Measurements from ENCODE around the gene NDC80. TPM values are rescaled to one million over a fixed set of nuclear protein-coding genes. Genes with fewer than 3 reads are reported as not detected.
A peak's percentile ranks its signal among the peaks of the same experiment; 100 is the strongest.

NDC80 gene
- polyA plus RNA-seq, 3 donors = 0.07 TPM; not detected in 2

- peak overlapping the region; percentile 87 to 98 (median 97) for H3K27ac Mint-ChIP-seq
- no peaks in the 10 kb centered on the region for H3K36me3 ChIP-seq (replicated peaks in 1 of 2; ENCODE audit: control insufficient read depth in 1 of 2, insufficient read depth in 2 of 2, low read length in 2 of 2)
- peaks cover 56 to 66% of the 10 kb centered on the region in 2 donors for H3K4me1 ChIP-seq (ENCODE audit: control insufficient read depth in 1 of 2, insufficient read depth in 2 of 2, low read length in 2 of 2)
- H3K79me2 ChIP-seq (ENCODE audit: insufficient read depth, low read length) = peaks cover 42% of the 10 kb centered on the region
- peaks cover 28% of the 10 kb centered on the region for H4K20me1 ChIP-seq (ENCODE audit: insufficient read depth, low read length)
- TF ChIP-seq, protein P1, sequence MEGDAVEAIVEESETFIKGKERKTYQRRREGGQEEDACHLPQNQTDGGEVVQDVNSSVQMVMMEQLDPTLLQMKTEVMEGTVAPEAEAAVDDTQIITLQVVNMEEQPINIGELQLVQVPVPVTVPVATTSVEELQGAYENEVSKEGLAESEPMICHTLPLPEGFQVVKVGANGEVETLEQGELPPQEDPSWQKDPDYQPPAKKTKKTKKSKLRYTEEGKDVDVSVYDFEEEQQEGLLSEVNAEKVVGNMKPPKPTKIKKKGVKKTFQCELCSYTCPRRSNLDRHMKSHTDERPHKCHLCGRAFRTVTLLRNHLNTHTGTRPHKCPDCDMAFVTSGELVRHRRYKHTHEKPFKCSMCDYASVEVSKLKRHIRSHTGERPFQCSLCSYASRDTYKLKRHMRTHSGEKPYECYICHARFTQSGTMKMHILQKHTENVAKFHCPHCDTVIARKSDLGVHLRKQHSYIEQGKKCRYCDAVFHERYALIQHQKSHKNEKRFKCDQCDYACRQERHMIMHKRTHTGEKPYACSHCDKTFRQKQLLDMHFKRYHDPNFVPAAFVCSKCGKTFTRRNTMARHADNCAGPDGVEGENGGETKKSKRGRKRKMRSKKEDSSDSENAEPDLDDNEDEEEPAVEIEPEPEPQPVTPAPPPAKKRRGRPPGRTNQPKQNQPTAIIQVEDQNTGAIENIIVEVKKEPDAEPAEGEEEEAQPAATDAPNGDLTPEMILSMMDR (IDR thresholded peaks at IDR 0.05) = no peak
- intact Hi-C loops (cut with micrococcal nuclease) = loop anchor here (10.0 kb wide), 5 partner anchors 49 to 801 kb away; partner anchors contain the start of genes EMILIN2 (in 1 of the 2), METTL4 (in 1 of the 2), NDC80 (in 1 of the 2) and TGIF1 (in 1 of the 2)
- peaks cover 58% of the 10 kb centered on the region for H3K4me1 Mint-ChIP-seq
- 20% methylated on average over 3 of the region's 4 CpGs for WGBS (ENCODE audit: insufficient coverage)
- no peaks in the 10 kb centered on the region for H3K9me3 Mint-ChIP-seq
- H3K27me3 Mint-ChIP-seq (ENCODE audit: low read depth in 3 of 3) = peaks cover 0 to 5% (median 0%) of the 10 kb centered on the region in 3 donors
- peak; percentile 68 to 90 (median 83) for DNase-seq
- peak overlapping the region in 1 of 3 experiments; percentile 86 for H3K4me3 ChIP-seq (replicated peaks in 1 of 3; ENCODE audit: low read depth in 2 of 3, low read length in 3 of 3)
- no peaks in the 10 kb centered on the region for H3K36me3 Mint-ChIP-seq
- H3K9me3 ChIP-seq (replicated peaks in 1 of 2; ENCODE audit: control insufficient read depth in 1 of 2, insufficient read depth in 1 of 2, low read length in 2 of 2) = no peaks in the 10 kb centered on the region
- H3K27ac ChIP-seq (ENCODE audit: low read depth in 1 of 2, low read length in 2 of 2) = peak overlapping the region in 1 of 2 donors; percentile 98
- no peak overlapping the region for H3K9ac ChIP-seq (ENCODE audit: insufficient read depth, low read length, poor library complexity, severe bottlenecking)
- H3K4me2 ChIP-seq (replicated peaks; ENCODE audit: extremely low read depth, low read length, poor library complexity, severe bottlenecking) = peak overlapping the region; percentile 84
- H3K4me3 Mint-ChIP-seq = peak overlapping the region in 1 of 2 donors; percentile 50
- H3K27me3 ChIP-seq (ENCODE audit: control insufficient read depth in 2 of 2, insufficient read depth in 2 of 2, low read length in 2 of 2) = no peaks in the 10 kb centered on the region
- H2AFZ ChIP-seq (ENCODE audit: insufficient read depth, low read depth, low read length, poor library complexity, severe bottlenecking) = no peak overlapping the region
These were observed 82.1 kb downstream of the NDC80 start for GRCh38 chr18:2653467-2653866.

DNA sequence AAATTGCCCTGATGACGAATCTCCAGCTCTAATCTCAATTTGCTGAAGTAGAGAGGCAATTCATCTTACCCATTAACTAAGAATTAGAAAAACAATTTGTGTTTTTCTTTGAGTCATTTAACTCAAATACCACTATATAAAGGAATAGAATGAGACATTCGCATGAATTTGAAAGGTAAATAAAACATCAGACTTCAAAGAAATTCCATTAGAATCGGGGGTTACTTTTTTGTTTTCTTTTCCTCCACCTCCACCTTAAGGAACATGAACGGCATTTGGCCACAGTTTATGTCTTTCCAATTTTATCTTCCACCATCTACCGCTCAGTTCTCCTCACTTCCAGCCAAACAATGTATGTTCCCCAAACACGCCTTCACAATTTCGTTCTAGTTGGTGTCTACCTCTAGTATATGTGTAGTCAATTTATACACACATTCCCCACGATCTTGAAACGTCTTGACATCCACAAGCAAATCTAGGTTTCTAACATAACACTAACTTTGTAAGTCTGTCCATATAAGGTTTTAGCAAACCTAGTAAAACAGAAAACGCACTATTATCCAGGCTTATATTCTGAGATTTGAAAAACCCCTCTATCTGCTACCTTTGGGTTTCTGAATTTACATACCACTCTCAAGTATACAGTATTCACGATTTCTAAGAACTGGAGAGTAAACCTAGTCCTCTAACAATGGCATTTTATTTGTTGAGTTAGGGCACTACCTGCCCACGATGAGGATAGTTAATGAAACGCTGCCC is 83.0 kb downstream of the NDC80 start:
- H3K4me1 ChIP-seq (ENCODE audit: control insufficient read depth in 1 of 2, insufficient read depth in 2 of 2, low read length in 2 of 2) = peaks cover 62 to 75% of the 10 kb centered on the region in 2 donors
- no peak for DNase-seq
- peak overlapping the region; percentile 97 for H3K9ac ChIP-seq (ENCODE audit: insufficient read depth, low read length, poor library complexity, severe bottlenecking)
- H3K27me3 ChIP-seq (ENCODE audit: control insufficient read depth in 2 of 2, insufficient read depth in 2 of 2, low read length in 2 of 2) = no peaks in the 10 kb centered on the region
- no peaks in the 10 kb centered on the region for H3K9me3 ChIP-seq (replicated peaks in 1 of 2; ENCODE audit: control insufficient read depth in 1 of 2, insufficient read depth in 1 of 2, low read length in 2 of 2)
- 41% methylated on average over 6 of the region's 13 CpGs for WGBS (ENCODE audit: insufficient coverage)
- peaks cover 51% of the 10 kb centered on the region for H3K79me2 ChIP-seq (ENCODE audit: insufficient read depth, low read length)
- Mint-ChIP-seq H3K27me3 (ENCODE audit: low read depth in 3 of 3) (peaks cover 0 to 5% (median 0%) of the 10 kb centered on the region in 3 donors), H3K4me3 (peak overlapping the region; percentile 92 to 95), H3K27ac (peak overlapping the region; percentile 87 to 98 (median 97)), H3K4me1 (peaks cover 63% of the 10 kb centered on the region), H3K9me3 (no peaks in the 10 kb centered on the region), H3K36me3 (no peaks in the 10 kb centered on the region)
- H4K20me1 ChIP-seq (ENCODE audit: insufficient read depth, low read length) = peaks cover 36% of the 10 kb centered on the region
- intact Hi-C loops (cut with micrococcal nuclease) = loop anchor here (2.0 to 10.0 kb wide), 6 partner anchors 50 to 800 kb away; partner anchors contain the start of genes METTL4 (in 2 of the 2), NDC80 (in 2 of the 2), EMILIN2 (in 1 of the 2) and TGIF1 (in 1 of the 2)
- peak overlapping the region; percentile 66 to 87 (median 86) for H3K4me3 ChIP-seq (replicated peaks in 1 of 3; ENCODE audit: low read depth in 2 of 3, low read length in 3 of 3)
- peak overlapping the region; percentile 75 for H2AFZ ChIP-seq (ENCODE audit: insufficient read depth, low read depth, low read length, poor library complexity, severe bottlenecking)
- TF ChIP-seq, protein P1 (IDR thresholded peaks at IDR 0.05) = no peak
- H3K36me3 ChIP-seq (replicated peaks in 1 of 2; ENCODE audit: control insufficient read depth in 1 of 2, insufficient read depth in 2 of 2, low read length in 2 of 2) = no peaks in the 10 kb centered on the region
- H3K4me2 ChIP-seq (replicated peaks; ENCODE audit: extremely low read depth, low read length, poor library complexity, severe bottlenecking) = peak overlapping the region; percentile 84
- H3K27ac ChIP-seq (ENCODE audit: low read depth in 1 of 2, low read length in 2 of 2) = peak overlapping the region; percentile 98

Data from CD14-positive monocyte (primary cell).